ENCODE results near the gene AP3S2.
"Not testable (repeated sequence)": the region's sequence is repeated elsewhere in the genome, so short reads cannot be mapped to it uniquely, and the experiment has no call there.

- TF ChIP-seq CTCF (IDR thresholded peaks at IDR 0.05; ENCODE audit: low read depth, low read length, missing input control); TAF1 (conservative IDR thresholded peaks at IDR 0.05): not testable (repeated sequence)
These were observed 38.9 kb downstream of the AP3S2 start for GRCh38 chr15:89854863-89855262.
